Sigmoid colon (tissue), 4 donors: ENCODE measurements around the gene GLYATL3.

Experiments
- POLR2AphosphoS5 ChIP-seq, 4 donors: sonication (generic); formaldehyde crosslinking; IDR thresholded peaks; one replicate each; pipeline ENCODE4 v1.6.1; 2017; ENCODE audit warnings: antibody characterized with exemption in 4 of 4
- TF ChIP-seq, protein P1 (sequence below), 4 experiments: fragments of 450-650 bp in 3 of 4; fragments of 200-600 bp in 1 of 4; IDR thresholded peaks; one replicate each; pipeline ENCODE4 v1.5.1; 2016 to 2019; ENCODE audit warnings: antibody characterized with exemption in 4 of 4, mild to moderate bottlenecking in 3 of 4, moderate library complexity in 2 of 4

GRCh38 chr6:49453221-49453620 is 46.5 kb upstream of the GLYATL3 start:
- TF ChIP-seq, protein P1, sequence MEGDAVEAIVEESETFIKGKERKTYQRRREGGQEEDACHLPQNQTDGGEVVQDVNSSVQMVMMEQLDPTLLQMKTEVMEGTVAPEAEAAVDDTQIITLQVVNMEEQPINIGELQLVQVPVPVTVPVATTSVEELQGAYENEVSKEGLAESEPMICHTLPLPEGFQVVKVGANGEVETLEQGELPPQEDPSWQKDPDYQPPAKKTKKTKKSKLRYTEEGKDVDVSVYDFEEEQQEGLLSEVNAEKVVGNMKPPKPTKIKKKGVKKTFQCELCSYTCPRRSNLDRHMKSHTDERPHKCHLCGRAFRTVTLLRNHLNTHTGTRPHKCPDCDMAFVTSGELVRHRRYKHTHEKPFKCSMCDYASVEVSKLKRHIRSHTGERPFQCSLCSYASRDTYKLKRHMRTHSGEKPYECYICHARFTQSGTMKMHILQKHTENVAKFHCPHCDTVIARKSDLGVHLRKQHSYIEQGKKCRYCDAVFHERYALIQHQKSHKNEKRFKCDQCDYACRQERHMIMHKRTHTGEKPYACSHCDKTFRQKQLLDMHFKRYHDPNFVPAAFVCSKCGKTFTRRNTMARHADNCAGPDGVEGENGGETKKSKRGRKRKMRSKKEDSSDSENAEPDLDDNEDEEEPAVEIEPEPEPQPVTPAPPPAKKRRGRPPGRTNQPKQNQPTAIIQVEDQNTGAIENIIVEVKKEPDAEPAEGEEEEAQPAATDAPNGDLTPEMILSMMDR (IDR thresholded peaks at IDR 0.05): no peak
- no peak for TF ChIP-seq POLR2AphosphoS5 (IDR thresholded peaks at IDR 0.05)
